GM21825 (cell line): ENCODE data around the gene ATP2B2.

Experiments
- ATAC-seq: cut with Tn5 transposase; IDR thresholded peaks from one replicate; pipeline ENCODE4 v1.9.1; 2021; ENCODE audit warnings: mild to moderate bottlenecking, moderate library complexity; ENCODE audit not compliant: unreplicated experiment

ATP2B2 gene

GRCh38 chr3:10495614-10496013 lies 9.8 kb downstream of the ATP2B2 start:
- ATAC-seq: no peak

- ATAC-seq: no peak
Observed at GRCh38 chr3:10495003-10495402, 10.4 kb downstream of the ATP2B2 start.

GRCh38 chr3:10494180-10494579 lies 11.2 kb downstream of the ATP2B2 start:
- no peak for ATAC-seq

GRCh38 chr3:10493202-10493589 lies 12.2 kb downstream of the ATP2B2 start:
- ATAC-seq: no peak

GRCh38 chr3:10492364-10493201 lies 12.8 kb downstream of the ATP2B2 start:
- ATAC-seq: no peak

GRCh38 chr3:10489746-10490483 lies 15.5 kb downstream of the ATP2B2 start:
- no peak for ATAC-seq

- ATAC-seq: no peak
Observed at GRCh38 chr3:10487988-10488633, 17.3 kb downstream of the ATP2B2 start.

GRCh38 chr3:10485806-10486205 lies 19.6 kb downstream of the ATP2B2 start:
- no peak for ATAC-seq

GRCh38 chr3:10485380-10485779 lies 20.0 kb downstream of the ATP2B2 start:
- no peak for ATAC-seq

GRCh38 chr3:10484709-10485108 lies 20.7 kb downstream of the ATP2B2 start:
- no peak for ATAC-seq

GRCh38 chr3:10483686-10484345 lies 21.6 kb downstream of the ATP2B2 start:
- no peak for ATAC-seq

- no peak for ATAC-seq
Observed at GRCh38 chr3:10483364-10483675, 22.1 kb downstream of the ATP2B2 start.

GRCh38 chr3:10482631-10483363 lies 22.6 kb downstream of the ATP2B2 start:
- ATAC-seq: no peak

GRCh38 chr3:10480871-10481378 lies 24.5 kb downstream of the ATP2B2 start:
- no peak for ATAC-seq

- no peak for ATAC-seq
Observed at GRCh38 chr3:10479311-10479710, 26.1 kb downstream of the ATP2B2 start.

- no peak for ATAC-seq
Observed at GRCh38 chr3:10475983-10476382, 29.4 kb downstream of the ATP2B2 start.

GRCh38 chr3:10474847-10475246 lies 30.5 kb downstream of the ATP2B2 start:
- ATAC-seq: no peak

- no peak for ATAC-seq
Observed at GRCh38 chr3:10474275-10474646, 31.1 kb downstream of the ATP2B2 start.

GRCh38 chr3:10473581-10474274 lies 31.7 kb downstream of the ATP2B2 start:
- ATAC-seq: no peak

- no peak for ATAC-seq
Observed at GRCh38 chr3:10472877-10473440, 32.4 kb downstream of the ATP2B2 start.
